ENCODE measurements around the gene PGM5.

DNA sequence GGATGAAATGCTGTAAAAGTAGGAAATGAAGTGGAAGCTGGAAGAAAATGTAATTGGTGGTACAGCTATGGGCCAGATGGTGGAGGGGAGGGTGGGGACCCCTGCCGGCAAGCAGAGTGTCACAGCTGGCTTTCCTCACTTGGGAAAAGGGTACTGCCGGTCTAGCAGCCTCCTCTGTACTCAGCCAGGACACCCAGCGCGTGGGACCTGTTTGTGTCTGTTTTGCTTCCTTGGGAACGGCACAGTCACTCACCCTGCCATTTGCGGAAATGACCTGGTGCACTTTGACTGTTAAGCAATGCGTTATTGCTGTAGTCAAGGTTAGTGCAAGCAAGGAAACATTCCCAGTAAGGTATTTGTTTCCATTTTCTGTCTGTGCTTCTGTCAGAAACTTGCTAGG lies 174.2 kb downstream of the PGM5 start:
- TF ChIP-seq, protein P1, sequence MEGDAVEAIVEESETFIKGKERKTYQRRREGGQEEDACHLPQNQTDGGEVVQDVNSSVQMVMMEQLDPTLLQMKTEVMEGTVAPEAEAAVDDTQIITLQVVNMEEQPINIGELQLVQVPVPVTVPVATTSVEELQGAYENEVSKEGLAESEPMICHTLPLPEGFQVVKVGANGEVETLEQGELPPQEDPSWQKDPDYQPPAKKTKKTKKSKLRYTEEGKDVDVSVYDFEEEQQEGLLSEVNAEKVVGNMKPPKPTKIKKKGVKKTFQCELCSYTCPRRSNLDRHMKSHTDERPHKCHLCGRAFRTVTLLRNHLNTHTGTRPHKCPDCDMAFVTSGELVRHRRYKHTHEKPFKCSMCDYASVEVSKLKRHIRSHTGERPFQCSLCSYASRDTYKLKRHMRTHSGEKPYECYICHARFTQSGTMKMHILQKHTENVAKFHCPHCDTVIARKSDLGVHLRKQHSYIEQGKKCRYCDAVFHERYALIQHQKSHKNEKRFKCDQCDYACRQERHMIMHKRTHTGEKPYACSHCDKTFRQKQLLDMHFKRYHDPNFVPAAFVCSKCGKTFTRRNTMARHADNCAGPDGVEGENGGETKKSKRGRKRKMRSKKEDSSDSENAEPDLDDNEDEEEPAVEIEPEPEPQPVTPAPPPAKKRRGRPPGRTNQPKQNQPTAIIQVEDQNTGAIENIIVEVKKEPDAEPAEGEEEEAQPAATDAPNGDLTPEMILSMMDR (IDR thresholded peaks at IDR 0.05): peak in 1 of 4 experiments; percentile 7
- no peak for TF ChIP-seq POLR2A (IDR thresholded peaks at IDR 0.05)

All from uterus (tissue), 2 donors.